Tibial artery (tissue), 4 donors: Measurements from ENCODE around the gene IGSF6.
A peak's percentile ranks its signal among the peaks of the same experiment; 100 is the strongest.

Source experiments
- DNase-seq, 2 donors: peaks; one replicate each; pipeline ENCODE4 v3.0.0-alpha.2; 2019
- H3K27ac ChIP-seq, 2 donors: fragments of 200-600 bp; sonication (generic) in 1 of 2; 1 replicate in 1 of 2; 2 replicates in 1 of 2; pipeline ENCODE4 v1.5.1; 2018 to 2019; ENCODE audit warnings: mild to moderate bottlenecking in 1 of 2
- H3K27me3 ChIP-seq, 2 donors: fragments of 200-600 bp; sonication (generic) in 1 of 2; one replicate each; pipeline versions ENCODE4 v1.5.1 to v1.6.0; 2016 to 2019
- H3K36me3 ChIP-seq, 3 donors: fragments of 200-600 bp; sonication (generic) in 2 of 3; one replicate each; pipeline ENCODE4 v1.5.1; 2016 to 2019; ENCODE audit warnings: mild to moderate bottlenecking in 2 of 3
- H3K4me1 ChIP-seq, 4 donors: fragments of 200-600 bp; sonication (generic) in 2 of 4; 1 replicate in 3 of 4; 2 replicates in 1 of 4; pipeline ENCODE4 v1.5.1; 2016 to 2019
- H3K4me3 ChIP-seq, 2 donors: fragments of 200-600 bp; sonication (generic) in 1 of 2; 1 replicate in 1 of 2; 2 replicates in 1 of 2; pipeline ENCODE4 v1.5.1; 2018 to 2019; ENCODE audit warnings: mild to moderate bottlenecking in 2 of 2
- H3K9me3 ChIP-seq, 3 donors: fragments of 200-600 bp; sonication (generic) in 1 of 3; one replicate each; pipeline ENCODE4 v1.5.1; 2016 to 2019
- CTCF ChIP-seq, 2 experiments: fragments of 200-600 bp in 1 of 2; fragments of 450-650 bp in 1 of 2; IDR thresholded peaks; one replicate each; pipeline ENCODE4 v1.5.1; 2017 to 2019; ENCODE audit warnings: antibody characterized with exemption in 2 of 2, mild to moderate bottlenecking in 1 of 2, moderate library complexity in 1 of 2
- intact Hi-C: fragments of 100-400 bp; cut with DNase I; formaldehyde crosslinking; loops from one replicate; pipeline ENCODE4 v1.15.0; 2023; ENCODE audit warnings: low total_unique reads

Gene IGSF6

GRCh38 chr16:21599122-21600030, 53.0 kb downstream of the IGSF6 start, which contains the start of gene METTL9:
Gene METTL9 (plus strand): TSS chr16:21599577. CDS start chr16:21599734, 157 bp downstream.
- intact Hi-C loops = no loop called here
- peak within 1 kb of the TSS; percentile 63 to 98 for H3K4me3 ChIP-seq
- peak; percentile 93 to 97 for DNase-seq

GRCh38 chr16:21598701-21599121, 53.7 kb downstream of the IGSF6 start:
- Histone ChIP-seq H3K27me3 (no peaks in the 10 kb centered on the region), H3K4me3 (peak overlapping the region; percentile 63 to 98), H3K27ac (peak overlapping the region; percentile 88 to 95), H3K36me3 (no peaks in the 10 kb centered on the region), H3K9me3 (no peaks in the 10 kb centered on the region), H3K4me1 (peaks cover 0 to 16% (median 14%) of the 10 kb centered on the region in 4 donors)
- no peak for DNase-seq
- no peak for TF ChIP-seq CTCF (IDR thresholded peaks at IDR 0.05)
- intact Hi-C loops = no loop called here

More at GRCh38 chr16:21599122-21600030, 53.0 kb downstream of the IGSF6 start, which contains the start of gene METTL9:
- no peaks in the 10 kb centered on the region for H3K9me3 ChIP-seq
- no peaks in the 10 kb centered on the region for H3K27me3 ChIP-seq
- peak in 1 of 2 experiments; percentile 17 for TF ChIP-seq CTCF (IDR thresholded peaks at IDR 0.05)
- peak within 1 kb of the TSS; percentile 88 to 95 for H3K27ac ChIP-seq
- peaks cover 0 to 21% (median 20%) of the 10 kb centered on the region in 4 donors for H3K4me1 ChIP-seq
- no peaks in the 10 kb centered on the region for H3K36me3 ChIP-seq

- Histone ChIP-seq H3K36me3 (no peaks in the 10 kb centered on the region), H3K9me3 (no peaks in the 10 kb centered on the region), H3K27me3 (no peaks in the 10 kb centered on the region), H3K4me1 (peaks cover 0 to 16% (median 14%) of the 10 kb centered on the region in 4 donors), H3K27ac (peak overlapping the region in 1 of 2 donors; percentile 95), H3K4me3 (no peak overlapping the region)
- no peak for TF ChIP-seq CTCF (IDR thresholded peaks at IDR 0.05)
- DNase-seq = no peak
- intact Hi-C loops = no loop called here
Observed at GRCh38 chr16:21598206-21598605, 54.2 kb downstream of the IGSF6 start.

- Histone ChIP-seq H3K27ac (no peak overlapping the region), H3K36me3 (no peaks in the 10 kb centered on the region), H3K9me3 (no peaks in the 10 kb centered on the region), H3K27me3 (no peaks in the 10 kb centered on the region), H3K4me3 (no peak overlapping the region), H3K4me1 (peaks cover 0 to 16% (median 14%) of the 10 kb centered on the region in 4 donors)
- intact Hi-C loops = no loop called here
- no peak for DNase-seq
- no peak for TF ChIP-seq CTCF (IDR thresholded peaks at IDR 0.05)
Observed at GRCh38 chr16:21597561-21598030, 54.8 kb downstream of the IGSF6 start.

- no peaks in the 10 kb centered on the region for H3K9me3 ChIP-seq
- H3K27me3 ChIP-seq = no peaks in the 10 kb centered on the region
- H3K4me3 ChIP-seq = no peak overlapping the region
- no peak for TF ChIP-seq CTCF (IDR thresholded peaks at IDR 0.05)
- H3K27ac ChIP-seq = no peak overlapping the region
- intact Hi-C loops = no loop called here
- H3K4me1 ChIP-seq = peaks cover 0 to 4% (median 0%) of the 10 kb centered on the region in 4 donors
- DNase-seq = no peak
- no peaks in the 10 kb centered on the region for H3K36me3 ChIP-seq
Observed at GRCh38 chr16:21593530-21594289, 58.7 kb downstream of the IGSF6 start.
